IMR-90 (cell line): Measurements from ENCODE around the gene SLC44A4. TPM values are rescaled to one million over a fixed set of nuclear protein-coding genes. Genes with fewer than 3 reads are reported as not detected.
A peak's percentile ranks its signal among the peaks of the same experiment; 100 is the strongest.

Experiments
- ATAC-seq: fragments of 200-7000 bp; cut with Tn5 transposase; 2 replicates; pipeline ENCODE4 v1.9.1; 2020; ENCODE audit warnings: low read depth, mild to moderate bottlenecking, moderate library complexity
- BruUV-seq: library from RNA; stranded (reverse); fragments of 400-500 nt; replicated peaks from 2 replicates; lab custom pipeline; 2021; lab: Mats Ljungman, UMichigan
- CTCF ChIA-PET: fragments of 300-600 bp; formaldehyde crosslinking; extraction: SDS; loops from one replicate; lab custom pipeline; 2021; ENCODE audit warnings: antibody characterized with exemption; lab: Yijun Ruan, JAX
- POLR2A ChIA-PET: fragments of 300-600 bp; sonication (Branson Sonifier 250); formaldehyde crosslinking; loops from one replicate; lab custom pipeline; 2022; ENCODE audit warnings: antibody characterized with exemption; ENCODE audit not compliant: unreplicated experiment; lab: Charles Lee
- DNase-seq: peaks from one replicate; pipeline ENCODE4 v3.0.0; 2013
- H2AFZ ChIP-seq: replicated peaks from 2 replicates; pipeline ENCODE3; 2013; ENCODE audit warnings: low read length, mild to moderate bottlenecking; ENCODE audit not compliant: poor library complexity
- H2AK5ac ChIP-seq: 2 replicates; pipeline ENCODE4 v1.6.1; 2013; ENCODE audit warnings: low read depth, low read length, inconsistent platforms
- H2AK9ac ChIP-seq: replicated peaks from 2 replicates; pipeline ENCODE3; 2013; ENCODE audit warnings: mild to moderate bottlenecking, low read depth, low read length, moderate library complexity; ENCODE audit not compliant: poor library complexity
- H2BK120ac ChIP-seq: 2 replicates; pipeline ENCODE4 v1.6.1; 2013; ENCODE audit warnings: low read depth, low read length, inconsistent platforms
- H2BK15ac ChIP-seq: 3 replicates; pipeline ENCODE4 v1.6.1; 2013; ENCODE audit warnings: low read depth, low read length, inconsistent platforms
- H2BK20ac ChIP-seq: 2 replicates; pipeline ENCODE4 v1.6.1; 2013; ENCODE audit warnings: low read depth, mild to moderate bottlenecking, inconsistent platforms, low read length, moderate library complexity
- H2BK5ac ChIP-seq: 2 replicates; pipeline ENCODE4 v1.6.1; 2013; ENCODE audit warnings: mild to moderate bottlenecking, low read depth, low read length, inconsistent platforms; ENCODE audit not compliant: poor library complexity, severe bottlenecking
- H3K14ac ChIP-seq: replicated peaks from 2 replicates; pipeline ENCODE4 v1.6.1; 2013; ENCODE audit warnings: low read depth, low read length, inconsistent platforms
- H3K18ac ChIP-seq: 2 replicates; pipeline ENCODE4 v1.6.1; 2013; ENCODE audit warnings: low read depth, low read length, control low read depth
- H3K23ac ChIP-seq: 2 replicates; pipeline ENCODE4 v1.6.1; 2013; ENCODE audit warnings: low read depth, low read length, inconsistent platforms
- H3K27ac ChIP-seq: 2 replicates; pipeline ENCODE4 v1.5.1; 2013; ENCODE audit warnings: mild to moderate bottlenecking, control low read depth, low read length; ENCODE audit not compliant: insufficient read depth
- H3K27me3 ChIP-seq: 2 replicates; pipeline ENCODE4 v1.6.1; 2013; ENCODE audit warnings: low read length; ENCODE audit not compliant: control insufficient read depth, insufficient read depth
- H3K36me3 ChIP-seq: 2 replicates; pipeline ENCODE4 v1.6.1; 2013; ENCODE audit warnings: low read length, mixed read lengths; ENCODE audit not compliant: control insufficient read depth, insufficient read depth
- H3K4ac ChIP-seq: 2 replicates; pipeline ENCODE4 v1.6.1; 2013; ENCODE audit warnings: low read depth, low read length, inconsistent platforms
- H3K4me1 ChIP-seq: 2 replicates; pipeline ENCODE4 v1.6.1; 2013; ENCODE audit warnings: low read length, mixed read lengths; ENCODE audit not compliant: control insufficient read depth, insufficient read depth
- H3K4me2 ChIP-seq: 2 replicates; pipeline ENCODE4 v1.6.1; 2013; ENCODE audit warnings: low read depth, mild to moderate bottlenecking, control low read depth, low read length, moderate library complexity
- H3K4me3 ChIP-seq: 2 replicates; pipeline ENCODE4 v1.5.1; 2013; ENCODE audit warnings: low read depth, mild to moderate bottlenecking, control low read depth, low read length, moderate library complexity; ENCODE audit not compliant: insufficient read depth
- H3K56ac ChIP-seq: 2 replicates; pipeline ENCODE4 v1.6.1; 2013; ENCODE audit warnings: low read length, inconsistent platforms; ENCODE audit not compliant: insufficient read depth; ENCODE audit errors: extremely low read depth
- H3K79me1 ChIP-seq, 2 experiments: 2 replicates each; pipeline ENCODE4 v1.6.1; 2013; ENCODE audit warnings: low read length in 2 of 2, inconsistent platforms in 1 of 2, low read depth in 1 of 2
- H3K9ac ChIP-seq: 2 replicates; pipeline ENCODE4 v1.6.1; 2013; ENCODE audit warnings: low read depth, low read length, control low read depth
- H3K9me1 ChIP-seq: 2 replicates; pipeline ENCODE4 v1.6.1; 2013; ENCODE audit warnings: low read length, inconsistent platforms; ENCODE audit not compliant: insufficient read depth
- H3K9me3 ChIP-seq: 2 replicates; pipeline ENCODE4 v1.6.1; 2013; ENCODE audit warnings: low read length; ENCODE audit not compliant: control insufficient read depth, insufficient read depth
- H4K20me1 ChIP-seq: 2 replicates; pipeline ENCODE4 v1.6.1; 2013; ENCODE audit warnings: low read length, inconsistent platforms; ENCODE audit not compliant: insufficient read depth
- H4K5ac ChIP-seq: 2 replicates; pipeline ENCODE4 v1.6.1; 2013; ENCODE audit warnings: mild to moderate bottlenecking, low read depth, low read length, control low read depth
- H4K8ac ChIP-seq, 2 experiments: 2 replicates each; pipeline ENCODE4 v1.6.1; 2013; ENCODE audit warnings: low read depth in 2 of 2, low read length in 2 of 2, control low read depth in 1 of 2, inconsistent platforms in 1 of 2
- H4K91ac ChIP-seq: 2 replicates; pipeline ENCODE4 v1.6.1; 2013; ENCODE audit warnings: low read depth, low read length, inconsistent platforms; ENCODE audit not compliant: insufficient read depth
- BHLHE40 ChIP-seq: fragments of 150-350 bp; IDR thresholded peaks from 2 replicates; pipeline ENCODE4 v1.6.1; 2016; ENCODE audit warnings: mild to moderate bottlenecking, low read depth, low read length
- CEBPB ChIP-seq: IDR thresholded peaks from 2 replicates; pipeline ENCODE4 v1.6.1; 2012; ENCODE audit warnings: low read depth, low read length, improper control_type of control experiment
- CHD1 ChIP-seq: IDR thresholded peaks from 2 replicates; pipeline ENCODE4 v1.6.1; 2012; ENCODE audit warnings: low read depth, low read length, improper control_type of control experiment
- FOS ChIP-seq: fragments of 150-350 bp; IDR thresholded peaks from 2 replicates; pipeline ENCODE4 v1.6.1; 2016; ENCODE audit warnings: low read depth, low read length
- MAFK ChIP-seq: IDR thresholded peaks from 2 replicates; pipeline ENCODE4 v1.6.1; 2012; ENCODE audit warnings: low read depth, low read length, improper control_type of control experiment
- MAZ ChIP-seq: IDR thresholded peaks from 2 replicates; pipeline ENCODE4 v1.6.1; 2012; ENCODE audit warnings: low read depth, mild to moderate bottlenecking, low read length, improper control_type of control experiment, moderate library complexity, borderline replicate concordance
- MXI1 ChIP-seq: IDR thresholded peaks from 2 replicates; pipeline ENCODE4 v1.6.1; 2012; ENCODE audit warnings: low read depth, mild to moderate bottlenecking, low read length, moderate library complexity, borderline replicate concordance
- NFE2L2 ChIP-seq: fragments of 150-350 bp; IDR thresholded peaks from 2 replicates; pipeline ENCODE4 v1.6.1; 2016; ENCODE audit warnings: low read depth, mild to moderate bottlenecking, low read length
- POLR2A ChIP-seq: IDR thresholded peaks from 2 replicates; pipeline ENCODE4 v1.6.1; 2012; ENCODE audit warnings: mild to moderate bottlenecking, low read depth, low read length
- RAD21 ChIP-seq: IDR thresholded peaks from 2 replicates; pipeline ENCODE4 v1.6.1; 2012; ENCODE audit warnings: low read length, improper control_type of control experiment
- RCOR1 ChIP-seq: IDR thresholded peaks from 2 replicates; pipeline ENCODE4 v1.6.1; 2012; ENCODE audit warnings: mild to moderate bottlenecking, low read length, improper control_type of control experiment; ENCODE audit not compliant: insufficient replicate concordance
- RFX5 ChIP-seq: IDR thresholded peaks from 2 replicates; pipeline ENCODE4 v1.8.0; 2012; ENCODE audit warnings: low read depth, mild to moderate bottlenecking, low read length, moderate library complexity
- SMC3 ChIP-seq: fragments of 150-350 bp; IDR thresholded peaks from 2 replicates; pipeline ENCODE4 v1.6.1; 2016; ENCODE audit warnings: low read depth, mild to moderate bottlenecking, antibody characterized with exemption, low read length, moderate library complexity
- WGBS, 2 experiments: methylation state at CpG; one replicate each; pipeline versions ENCODE4 v1.1.5 to v1.1.7; 2013; ENCODE audit warnings: missing lambda C conversion rate in 2 of 2; ENCODE audit not compliant: insufficient read length in 1 of 2; ENCODE audit errors: extremely low coverage in 2 of 2; 5-methylcytosine and 5-hydroxymethylcytosine counted together
- dilution Hi-C: fragments of 300-500 bp; cut with HindIII; formaldehyde crosslinking; loops from one replicate; pipeline ENCODE4 v1.14.3; 2018; ENCODE audit warnings: low sequenced_read_pairs; ENCODE audit not compliant: unreplicated experiment
- in situ Hi-C: fragments of 300-500 bp; cut with MboI; formaldehyde crosslinking; loops from 3 replicates; pipeline ENCODE4 v1.14.3; 2019; ENCODE audit warnings: low sequenced_read_pairs, inconsistent platforms, mixed read lengths
- intact Hi-C: fragments of 100-400 bp; cut with micrococcal nuclease; formaldehyde crosslinking; loops from 2 replicates; pipeline ENCODE4 v1.10.0; 2022
- polyA plus RNA-seq, 3 experiments: library from polyadenylated mRNA; depleted of rRNA; stranded (reverse); fragments of >200 nt; gene quantifications; 2 replicates each; pipeline ENCODE4 v1.2.3, GENCODE V29; 2012; ENCODE audit warnings: low replicate concordance in 1 of 3
- total RNA-seq: library from RNA; depleted of rRNA; stranded (reverse); fragments of >200 nt; gene quantifications from 2 replicates; pipeline ENCODE4 v1.2.3, GENCODE V29; 2012
- TF ChIP-seq, protein P1 (sequence below): fragments of 150-350 bp; IDR thresholded peaks from 2 replicates; pipeline ENCODE4 v1.6.1; 2017; ENCODE audit warnings: mild to moderate bottlenecking, antibody characterized with exemption, low read length, low read depth
- TF ChIP-seq, protein P2 (sequence below): conservative IDR thresholded peaks from 2 replicates; pipeline ENCODE4 v1.5.1; 2012; ENCODE audit warnings: mild to moderate bottlenecking, low read depth, low read length, improper control_type of control experiment
- TF ChIP-seq, protein P3 (sequence below): fragments of 150-350 bp; IDR thresholded peaks from 2 replicates; pipeline ENCODE4 v1.6.1; 2016; ENCODE audit warnings: low read depth, mild to moderate bottlenecking, low read length, moderate library complexity, borderline replicate concordance

SLC44A4 gene
- total and polyA plus RNA-seq, 2 of the 4 experiments (the other 2 are of a cell fraction): 0.14 to 0.36 TPM

DNA sequence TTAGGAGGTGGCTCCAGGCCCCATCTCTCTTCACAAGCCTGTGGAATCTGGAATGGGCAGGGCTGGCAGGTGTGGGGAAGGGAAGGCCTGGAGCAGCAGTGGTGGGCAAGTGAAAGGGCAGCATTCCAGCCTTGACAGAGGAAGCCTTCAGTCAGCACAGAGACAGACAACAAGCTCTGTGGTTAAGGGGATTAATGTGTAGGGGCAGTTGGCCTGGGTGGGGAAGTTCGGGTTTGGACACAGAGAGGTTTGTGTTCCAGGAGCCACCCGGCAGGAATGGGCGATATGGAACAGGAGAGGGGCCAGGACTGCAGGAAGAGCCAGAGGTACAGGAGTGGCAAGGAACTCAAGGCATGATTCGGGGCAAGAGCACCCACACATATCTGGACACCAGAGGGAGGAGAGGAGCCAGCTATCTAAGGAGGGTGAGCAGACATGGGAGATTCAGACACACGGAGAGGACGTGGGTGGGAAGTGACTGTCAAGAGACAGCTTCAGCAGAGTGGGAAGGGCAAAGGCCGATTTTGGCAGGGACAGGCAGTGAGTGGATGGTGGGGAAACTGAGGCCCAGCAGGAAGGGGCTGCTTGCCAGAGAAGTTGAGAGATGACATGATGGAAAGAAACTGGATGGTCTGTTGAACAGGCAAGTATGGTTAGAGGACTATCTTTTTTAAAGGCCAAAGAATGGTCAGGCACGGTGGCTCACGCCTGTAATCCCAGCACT is 2.5 kb upstream of the SLC44A4 start:
- H3K4ac ChIP-seq: no peak overlapping the region
- ChIA-PET CTCF (no interaction called here), POLR2A (no interaction called here)
- H3K27ac ChIP-seq: no peak overlapping the region
- no peak overlapping the region for H4K8ac ChIP-seq
- TF ChIP-seq CHD1 (no peak), RAD21 (no peak), FOS (no peak), NFE2L2 (no peak), RCOR1 (no peak), BHLHE40 (no peak), MAFK (no peak), MXI1 (no peak), POLR2A (no peak), MAZ (no peak), RFX5 (no peak), SMC3 (no peak), CEBPB (no peak)
- TF ChIP-seq, protein P1, sequence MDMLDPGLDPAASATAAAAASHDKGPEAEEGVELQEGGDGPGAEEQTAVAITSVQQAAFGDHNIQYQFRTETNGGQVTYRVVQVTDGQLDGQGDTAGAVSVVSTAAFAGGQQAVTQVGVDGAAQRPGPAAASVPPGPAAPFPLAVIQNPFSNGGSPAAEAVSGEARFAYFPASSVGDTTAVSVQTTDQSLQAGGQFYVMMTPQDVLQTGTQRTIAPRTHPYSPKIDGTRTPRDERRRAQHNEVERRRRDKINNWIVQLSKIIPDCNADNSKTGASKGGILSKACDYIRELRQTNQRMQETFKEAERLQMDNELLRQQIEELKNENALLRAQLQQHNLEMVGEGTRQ: no peak
- TF ChIP-seq, protein P2, sequence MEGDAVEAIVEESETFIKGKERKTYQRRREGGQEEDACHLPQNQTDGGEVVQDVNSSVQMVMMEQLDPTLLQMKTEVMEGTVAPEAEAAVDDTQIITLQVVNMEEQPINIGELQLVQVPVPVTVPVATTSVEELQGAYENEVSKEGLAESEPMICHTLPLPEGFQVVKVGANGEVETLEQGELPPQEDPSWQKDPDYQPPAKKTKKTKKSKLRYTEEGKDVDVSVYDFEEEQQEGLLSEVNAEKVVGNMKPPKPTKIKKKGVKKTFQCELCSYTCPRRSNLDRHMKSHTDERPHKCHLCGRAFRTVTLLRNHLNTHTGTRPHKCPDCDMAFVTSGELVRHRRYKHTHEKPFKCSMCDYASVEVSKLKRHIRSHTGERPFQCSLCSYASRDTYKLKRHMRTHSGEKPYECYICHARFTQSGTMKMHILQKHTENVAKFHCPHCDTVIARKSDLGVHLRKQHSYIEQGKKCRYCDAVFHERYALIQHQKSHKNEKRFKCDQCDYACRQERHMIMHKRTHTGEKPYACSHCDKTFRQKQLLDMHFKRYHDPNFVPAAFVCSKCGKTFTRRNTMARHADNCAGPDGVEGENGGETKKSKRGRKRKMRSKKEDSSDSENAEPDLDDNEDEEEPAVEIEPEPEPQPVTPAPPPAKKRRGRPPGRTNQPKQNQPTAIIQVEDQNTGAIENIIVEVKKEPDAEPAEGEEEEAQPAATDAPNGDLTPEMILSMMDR: no peak
- TF ChIP-seq, protein P3, sequence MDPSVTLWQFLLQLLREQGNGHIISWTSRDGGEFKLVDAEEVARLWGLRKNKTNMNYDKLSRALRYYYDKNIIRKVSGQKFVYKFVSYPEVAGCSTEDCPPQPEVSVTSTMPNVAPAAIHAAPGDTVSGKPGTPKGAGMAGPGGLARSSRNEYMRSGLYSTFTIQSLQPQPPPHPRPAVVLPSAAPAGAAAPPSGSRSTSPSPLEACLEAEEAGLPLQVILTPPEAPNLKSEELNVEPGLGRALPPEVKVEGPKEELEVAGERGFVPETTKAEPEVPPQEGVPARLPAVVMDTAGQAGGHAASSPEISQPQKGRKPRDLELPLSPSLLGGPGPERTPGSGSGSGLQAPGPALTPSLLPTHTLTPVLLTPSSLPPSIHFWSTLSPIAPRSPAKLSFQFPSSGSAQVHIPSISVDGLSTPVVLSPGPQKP: no peak
- BruUV-seq: no TSS peak
- no peaks in the 10 kb centered on the region for H3K9me3 ChIP-seq
- DNase-seq (no peak), ATAC-seq (no peak)
- no peak overlapping the region for H3K56ac ChIP-seq
- WGBS, 2 experiments: 94% methylated on average over 4 of the region's 9 CpGs; no CpG with 5 or more reads in 1 of the 2 experiments
- H2AK9ac ChIP-seq: peak overlapping the region; percentile 70
- H4K91ac ChIP-seq: no peak overlapping the region
- H2BK120ac ChIP-seq: no peak overlapping the region
- no peak overlapping the region for H3K14ac ChIP-seq
- no peak overlapping the region for H3K23ac ChIP-seq
- no peak overlapping the region for H3K4me2 ChIP-seq
- H2AFZ ChIP-seq: no peak overlapping the region
- H4K20me1 ChIP-seq: 0 out of 2 replicates have a peak, but pooled peaks cover 2% of the 10 kb centered on the region
- H2BK20ac ChIP-seq: no peak overlapping the region
- H4K5ac ChIP-seq: no peak overlapping the region
- no peak overlapping the region for H3K9ac ChIP-seq
- 0 out of 2 replicates have a peak, but pooled peaks cover 2% of the 10 kb centered on the region for H3K9me1 ChIP-seq
- dilution Hi-C loops: no loop called here
- no peaks in the 10 kb centered on the region for H3K79me1 ChIP-seq
- H3K27me3 ChIP-seq: no peaks in the 10 kb centered on the region
- in situ Hi-C loops: no loop called here
- H3K36me3 ChIP-seq: peaks cover 55% of the 10 kb centered on the region
- no peak overlapping the region for H2AK5ac ChIP-seq
- no peak overlapping the region for H3K18ac ChIP-seq
- H2BK5ac ChIP-seq: no peak overlapping the region
- intact Hi-C loops: no loop called here
- no peak overlapping the region for H3K4me3 ChIP-seq
- H2BK15ac ChIP-seq: no peak overlapping the region
- no peaks in the 10 kb centered on the region for H3K4me1 ChIP-seq
